Vagina (tissue), 2 donors: Measurements from ENCODE around the gene GHR. TPM values are rescaled to one million over a fixed set of nuclear protein-coding genes. Genes with fewer than 3 reads are reported as not detected.

Experiments
- DNase-seq, 2 donors: peaks; one replicate each; pipeline ENCODE4 v3.0.0-alpha.2; 2017; ENCODE audit errors: extremely low spot score in 2 of 2
- H3K27ac ChIP-seq: fragments of 200-600 bp; sonication (generic); one replicate; pipeline ENCODE4 v1.5.1; 2019
- H3K27me3 ChIP-seq: fragments of 200-600 bp; sonication (generic); one replicate; pipeline ENCODE4 v1.5.1; 2019
- H3K36me3 ChIP-seq, 2 donors: fragments of 200-600 bp; sonication (generic); one replicate each; pipeline ENCODE4 v1.5.1; 2017 to 2019
- H3K4me1 ChIP-seq: fragments of 200-600 bp; sonication (generic); one replicate; pipeline ENCODE4 v1.5.1; 2019
- H3K4me3 ChIP-seq, 2 donors: fragments of 200-600 bp; sonication (generic); 1 replicate in 1 of 2; 2 replicates in 1 of 2; pipeline ENCODE4 v1.5.1; 2016 to 2019
- H3K9me3 ChIP-seq: fragments of 200-600 bp; sonication (generic); one replicate; pipeline ENCODE4 v1.5.1; 2019
- POLR2A ChIP-seq, 2 donors: fragments of 450-650 bp; IDR thresholded peaks; one replicate each; pipeline ENCODE4 v1.6.1; 2017; ENCODE audit warnings: antibody characterized with exemption in 2 of 2, mild to moderate bottlenecking in 2 of 2, moderate library complexity in 2 of 2
- POLR2AphosphoS5 ChIP-seq, 2 donors: sonication (generic); formaldehyde crosslinking; IDR thresholded peaks; one replicate each; pipeline ENCODE4 v1.9.0; 2017; ENCODE audit warnings: antibody characterized with exemption in 2 of 2, mild to moderate bottlenecking in 2 of 2, low read depth in 1 of 2; ENCODE audit not compliant: insufficient read depth in 1 of 2
- intact Hi-C: fragments of 100-400 bp; cut with DNase I; formaldehyde crosslinking; loops from one replicate; pipeline ENCODE4 v1.15.1; 2023
- total RNA-seq: library from RNA; depleted of rRNA; stranded (reverse); fragments of >200 nt; gene quantifications from one replicate; pipeline ENCODE4 v1.2.3, GENCODE V29; 2016
- TF ChIP-seq, protein P1 (sequence below), 3 experiments: fragments of 450-650 bp in 2 of 3; fragments of 200-600 bp in 1 of 3; sonication (generic) in 1 of 3; IDR thresholded peaks; one replicate each; pipeline ENCODE4 v1.5.1; 2017 to 2019; ENCODE audit warnings: antibody characterized with exemption in 3 of 3, mild to moderate bottlenecking in 2 of 3, moderate library complexity in 2 of 3

Gene GHR
- total RNA-seq, 1 donor from 2014 or later = 16.7 TPM

- intact Hi-C loops = no loop called here
- Histone ChIP-seq H3K4me1 (peaks cover 24% of the 10 kb centered on the region), H3K9me3 (no peaks in the 10 kb centered on the region)
Observed at GRCh38 chr5:42491699-42492098, 68.5 kb downstream of the GHR start.

DNA sequence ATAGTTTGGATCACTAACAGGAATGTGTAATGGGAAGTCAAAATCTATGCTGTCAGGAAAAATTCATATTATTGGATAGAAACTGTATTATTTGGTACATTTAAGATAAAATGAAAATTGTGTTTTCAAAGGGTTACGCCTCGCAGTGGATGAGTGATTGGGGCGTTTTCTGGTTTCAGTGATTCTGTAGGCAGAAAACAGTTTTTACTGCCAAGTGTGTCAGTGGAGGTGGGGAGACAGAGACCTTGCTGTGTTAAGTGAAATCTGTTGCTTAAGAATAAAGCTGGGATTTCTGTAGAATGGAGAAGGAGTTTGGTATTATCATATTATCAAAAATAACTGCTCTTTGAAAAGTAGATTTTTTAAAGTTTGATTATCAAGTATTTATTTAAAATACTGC, 69.7 kb downstream of the GHR start:
- DNase-seq = no peak
- Histone ChIP-seq H3K4me1 (peaks cover 31% of the 10 kb centered on the region), H3K9me3 (no peaks in the 10 kb centered on the region), H3K27ac (no peak overlapping the region), H3K36me3 (no peaks in the 10 kb centered on the region), H3K27me3 (no peaks in the 10 kb centered on the region), H3K4me3 (no peak overlapping the region)
- intact Hi-C loops = no loop called here
- TF ChIP-seq POLR2AphosphoS5 (IDR thresholded peaks at IDR 0.05; ENCODE audit: insufficient read depth in 1 of 2, low read depth in 1 of 2) = no peak
- TF ChIP-seq, protein P1, sequence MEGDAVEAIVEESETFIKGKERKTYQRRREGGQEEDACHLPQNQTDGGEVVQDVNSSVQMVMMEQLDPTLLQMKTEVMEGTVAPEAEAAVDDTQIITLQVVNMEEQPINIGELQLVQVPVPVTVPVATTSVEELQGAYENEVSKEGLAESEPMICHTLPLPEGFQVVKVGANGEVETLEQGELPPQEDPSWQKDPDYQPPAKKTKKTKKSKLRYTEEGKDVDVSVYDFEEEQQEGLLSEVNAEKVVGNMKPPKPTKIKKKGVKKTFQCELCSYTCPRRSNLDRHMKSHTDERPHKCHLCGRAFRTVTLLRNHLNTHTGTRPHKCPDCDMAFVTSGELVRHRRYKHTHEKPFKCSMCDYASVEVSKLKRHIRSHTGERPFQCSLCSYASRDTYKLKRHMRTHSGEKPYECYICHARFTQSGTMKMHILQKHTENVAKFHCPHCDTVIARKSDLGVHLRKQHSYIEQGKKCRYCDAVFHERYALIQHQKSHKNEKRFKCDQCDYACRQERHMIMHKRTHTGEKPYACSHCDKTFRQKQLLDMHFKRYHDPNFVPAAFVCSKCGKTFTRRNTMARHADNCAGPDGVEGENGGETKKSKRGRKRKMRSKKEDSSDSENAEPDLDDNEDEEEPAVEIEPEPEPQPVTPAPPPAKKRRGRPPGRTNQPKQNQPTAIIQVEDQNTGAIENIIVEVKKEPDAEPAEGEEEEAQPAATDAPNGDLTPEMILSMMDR (IDR thresholded peaks at IDR 0.05) = no peak
- no peak for TF ChIP-seq POLR2A (IDR thresholded peaks at IDR 0.05)

More at GRCh38 chr5:42491699-42492098, 68.5 kb downstream of the GHR start:
- no peak for DNase-seq
- Histone ChIP-seq H3K27me3 (no peaks in the 10 kb centered on the region), H3K27ac (no peak overlapping the region), H3K36me3 (no peaks in the 10 kb centered on the region), H3K4me3 (no peak overlapping the region)
- TF ChIP-seq POLR2A (IDR thresholded peaks at IDR 0.05) = no peak
- TF ChIP-seq POLR2AphosphoS5 (IDR thresholded peaks at IDR 0.05; ENCODE audit: insufficient read depth in 1 of 2, low read depth in 1 of 2) = no peak
- TF ChIP-seq, protein P1 (IDR thresholded peaks at IDR 0.05) = no peak

DNA sequence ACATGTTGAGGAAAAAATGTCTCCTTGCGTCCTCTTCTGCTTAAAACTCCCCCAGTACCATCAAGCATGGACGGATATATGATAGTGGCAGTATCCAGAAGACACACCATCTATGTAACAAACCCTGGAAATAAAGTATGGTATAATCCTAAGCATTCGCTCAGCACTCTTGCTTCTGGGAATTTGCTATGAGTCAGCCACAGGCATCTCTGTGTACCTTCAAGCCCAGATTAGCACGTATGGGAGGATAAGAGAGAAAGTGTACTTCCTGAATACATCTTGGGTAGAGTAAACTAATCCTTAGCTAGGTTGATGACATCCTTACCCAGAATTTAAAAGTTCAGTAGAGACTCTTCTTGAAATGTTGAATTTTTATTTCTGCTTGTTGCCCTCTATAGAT, 71.2 kb downstream of the GHR start:
- no peaks in the 10 kb centered on the region for H3K27me3 ChIP-seq
- intact Hi-C loops = no loop called here
- no peaks in the 10 kb centered on the region for H3K36me3 ChIP-seq
- TF ChIP-seq, protein P1 (IDR thresholded peaks at IDR 0.05) = no peak
- TF ChIP-seq POLR2AphosphoS5 (IDR thresholded peaks at IDR 0.05; ENCODE audit: insufficient read depth in 1 of 2, low read depth in 1 of 2) = no peak
- TF ChIP-seq POLR2A (IDR thresholded peaks at IDR 0.05) = no peak
- DNase-seq = no peak
- no peak overlapping the region for H3K27ac ChIP-seq
- no peak overlapping the region for H3K4me3 ChIP-seq
- no peaks in the 10 kb centered on the region for H3K9me3 ChIP-seq
- peaks cover 42% of the 10 kb centered on the region for H3K4me1 ChIP-seq

GRCh38 chr5:42495914-42496313, 72.7 kb downstream of the GHR start:
- Histone ChIP-seq H3K36me3 (no peaks in the 10 kb centered on the region), H3K9me3 (no peaks in the 10 kb centered on the region), H3K4me1 (peaks cover 56% of the 10 kb centered on the region), H3K4me3 (no peak overlapping the region), H3K27me3 (no peaks in the 10 kb centered on the region), H3K27ac (no peak overlapping the region)
- intact Hi-C loops = no loop called here
- TF ChIP-seq POLR2AphosphoS5 (IDR thresholded peaks at IDR 0.05; ENCODE audit: insufficient read depth in 1 of 2, low read depth in 1 of 2) = peak in 1 of 2 donors; percentile 22
- TF ChIP-seq, protein P1 (IDR thresholded peaks at IDR 0.05) = no peak
- no peak for TF ChIP-seq POLR2A (IDR thresholded peaks at IDR 0.05)
- no peak for DNase-seq

- TF ChIP-seq, protein P1 (IDR thresholded peaks at IDR 0.05) = no peak
- H3K27me3 ChIP-seq = no peaks in the 10 kb centered on the region
- DNase-seq = no peak
- H3K36me3 ChIP-seq = no peaks in the 10 kb centered on the region
- no peaks in the 10 kb centered on the region for H3K9me3 ChIP-seq
- H3K4me3 ChIP-seq = no peak overlapping the region
- no peak overlapping the region for H3K27ac ChIP-seq
- peaks cover 53% of the 10 kb centered on the region for H3K4me1 ChIP-seq
- intact Hi-C loops = no loop called here
Observed at GRCh38 chr5:42496397-42497156, 73.3 kb downstream of the GHR start.
